Stomach (tissue), 4 donors: Measurements from ENCODE around the gene HERC6.

ENCODE experiments used
- EP300 ChIP-seq: sonication (generic); formaldehyde crosslinking; IDR thresholded peaks from one replicate; pipeline ENCODE4 v1.6.1; 2017; ENCODE audit warnings: antibody characterized with exemption
- POLR2A ChIP-seq, 4 donors: fragments of 450-650 bp; IDR thresholded peaks; one replicate each; pipeline ENCODE4 v1.6.1; 2016; ENCODE audit warnings: antibody characterized with exemption in 4 of 4, control low read depth in 2 of 4, mild to moderate bottlenecking in 1 of 4, moderate library complexity in 1 of 4
- TF ChIP-seq, protein P1 (sequence below), 7 experiments: fragments of 450-650 bp in 4 of 7; fragments of 200-600 bp in 3 of 7; sonication (generic) in 3 of 7; IDR thresholded peaks; one replicate each; pipeline ENCODE4 v1.5.1; 2016 to 2019; ENCODE audit warnings: antibody characterized with exemption in 7 of 7, control low read depth in 2 of 7, mild to moderate bottlenecking in 1 of 7

DNA sequence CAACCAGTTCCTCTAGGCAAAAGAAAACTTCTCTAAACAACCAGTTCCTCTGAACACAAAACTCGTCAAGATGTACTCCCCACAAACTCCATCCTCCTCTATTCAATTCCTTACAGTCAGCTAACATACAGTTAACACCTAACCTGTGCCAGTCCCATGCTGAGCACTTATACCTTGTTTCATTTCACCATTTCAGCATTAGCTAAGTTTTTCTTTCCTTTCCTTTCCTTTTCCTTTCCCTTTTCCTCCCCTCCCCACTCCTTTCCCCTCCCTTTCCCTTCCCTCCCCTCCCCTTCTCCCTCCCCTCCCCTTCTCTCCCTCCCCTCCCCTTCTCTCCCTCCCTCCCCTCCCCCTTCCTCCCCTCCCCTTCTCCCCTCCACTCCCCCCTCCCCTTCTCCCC, 13.1 kb downstream of the HERC6 start:
- TF ChIP-seq, protein P1, sequence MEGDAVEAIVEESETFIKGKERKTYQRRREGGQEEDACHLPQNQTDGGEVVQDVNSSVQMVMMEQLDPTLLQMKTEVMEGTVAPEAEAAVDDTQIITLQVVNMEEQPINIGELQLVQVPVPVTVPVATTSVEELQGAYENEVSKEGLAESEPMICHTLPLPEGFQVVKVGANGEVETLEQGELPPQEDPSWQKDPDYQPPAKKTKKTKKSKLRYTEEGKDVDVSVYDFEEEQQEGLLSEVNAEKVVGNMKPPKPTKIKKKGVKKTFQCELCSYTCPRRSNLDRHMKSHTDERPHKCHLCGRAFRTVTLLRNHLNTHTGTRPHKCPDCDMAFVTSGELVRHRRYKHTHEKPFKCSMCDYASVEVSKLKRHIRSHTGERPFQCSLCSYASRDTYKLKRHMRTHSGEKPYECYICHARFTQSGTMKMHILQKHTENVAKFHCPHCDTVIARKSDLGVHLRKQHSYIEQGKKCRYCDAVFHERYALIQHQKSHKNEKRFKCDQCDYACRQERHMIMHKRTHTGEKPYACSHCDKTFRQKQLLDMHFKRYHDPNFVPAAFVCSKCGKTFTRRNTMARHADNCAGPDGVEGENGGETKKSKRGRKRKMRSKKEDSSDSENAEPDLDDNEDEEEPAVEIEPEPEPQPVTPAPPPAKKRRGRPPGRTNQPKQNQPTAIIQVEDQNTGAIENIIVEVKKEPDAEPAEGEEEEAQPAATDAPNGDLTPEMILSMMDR (IDR thresholded peaks at IDR 0.05), result no peak
- no peak for TF ChIP-seq POLR2A (IDR thresholded peaks at IDR 0.05)
- TF ChIP-seq EP300, result no peak
